Activated T-cell treated with anti-CD3 and anti-CD28 coated beads for 24 hours (primary cell): Measurements from ENCODE around the gene KIF13A.
"Not testable (repeated sequence)": the region's sequence is repeated elsewhere in the genome, so short reads cannot be mapped to it uniquely, and the experiment has no call there.

Source experiments
- DNase-seq: peaks from one replicate; pipeline ENCODE4 v3.0.0-alpha.2; 2020; ENCODE audit warnings: low read depth

The KIF13A gene

GRCh38 chr6:17932330-17932852 is 55.0 kb downstream of the KIF13A start:
- DNase-seq, result no peak

- no peak for DNase-seq
Observed at GRCh38 chr6:17931227-17931626, 56.2 kb downstream of the KIF13A start.

- no peak for DNase-seq
Observed at GRCh38 chr6:17930321-17930993, 57.0 kb downstream of the KIF13A start.

GRCh38 chr6:17928514-17929430 is 58.7 kb downstream of the KIF13A start:
- DNase-seq, result no peak

- DNase-seq, result no peak
Observed at GRCh38 chr6:17927705-17928104, 59.7 kb downstream of the KIF13A start.

GRCh38 chr6:17923401-17923863 is 64.0 kb downstream of the KIF13A start:
- DNase-seq, result no peak

- no peak for DNase-seq
Observed at GRCh38 chr6:17921454-17921853, 66.0 kb downstream of the KIF13A start.

- DNase-seq, result no peak
Observed at GRCh38 chr6:17919496-17919895, 67.9 kb downstream of the KIF13A start.

- DNase-seq, result no peak
Observed at GRCh38 chr6:17917837-17918763, 69.3 kb downstream of the KIF13A start.

GRCh38 chr6:17914651-17915050 is 72.8 kb downstream of the KIF13A start:
- DNase-seq, result no peak

GRCh38 chr6:17912521-17912920 is 74.9 kb downstream of the KIF13A start:
- DNase-seq, result no peak

- not testable (repeated sequence) for DNase-seq
Observed at GRCh38 chr6:17911656-17912055, 75.8 kb downstream of the KIF13A start.

- no peak for DNase-seq
Observed at GRCh38 chr6:17910189-17910588, 77.2 kb downstream of the KIF13A start.

- no peak for DNase-seq
Observed at GRCh38 chr6:17908831-17909230, 78.6 kb downstream of the KIF13A start.

GRCh38 chr6:17907406-17908229 is 79.8 kb downstream of the KIF13A start:
- no peak for DNase-seq

- no peak for DNase-seq
Observed at GRCh38 chr6:17905611-17906592, 81.5 kb downstream of the KIF13A start.

GRCh38 chr6:17904491-17905120 is 82.8 kb downstream of the KIF13A start:
- DNase-seq, result no peak

- no peak for DNase-seq
Observed at GRCh38 chr6:17902974-17903373, 84.5 kb downstream of the KIF13A start.

GRCh38 chr6:17901493-17901892 is 85.9 kb downstream of the KIF13A start:
- no peak for DNase-seq
